HCT116 (cell line): ENCODE data around the gene RGS12. TPM values are rescaled to one million over a fixed set of nuclear protein-coding genes. Genes with fewer than 3 reads are reported as not detected.

ENCODE experiments used
- ATAC-seq: fragments of 200-7000 bp; cut with Tn5 transposase; 2 replicates; pipeline ENCODE4 v1.9.1; 2020; ENCODE audit warnings: mild to moderate bottlenecking, moderate library complexity
- BruUV-seq: library from RNA; stranded (reverse); fragments of 400-500 nt; replicated peaks from 2 replicates; lab custom pipeline; 2021; lab: Mats Ljungman, UMichigan
- CTCF ChIA-PET: fragments of 300-600 bp; sonication (Branson Sonifier 250); formaldehyde crosslinking; loops from one replicate; lab custom pipeline; 2021; ENCODE audit warnings: antibody characterized with exemption; lab: Charles Lee
- POLR2A ChIA-PET: fragments of 300-600, 350-600 bp; sonication (Branson Sonifier 250); formaldehyde crosslinking; loops from one replicate; lab custom pipeline; 2021; ENCODE audit warnings: antibody characterized with exemption; lab: Charles Lee
- RAD21 ChIA-PET, 2 experiments: fragments of 300-600 bp; sonication (Branson Sonifier 250); formaldehyde crosslinking; loops; one replicate each; lab custom pipeline; 2023; ENCODE audit warnings: low total read pairs in 2 of 2; ENCODE audit not compliant: uncharacterized antibody in 2 of 2, unreplicated experiment in 2 of 2, low non-redundant PET in 1 of 2; lab: Charles Lee
- DNase-seq: peaks from one replicate; pipeline ENCODE4 v3.0.0-alpha.2; 2010; ENCODE audit warnings: low read depth, low spot score
- H2AFZ ChIP-seq: fragments of 200-600 bp; shearing (Covaris generic), sonication (generic); 2 replicates; pipeline ENCODE4 v1.6.1; 2017; ENCODE audit warnings: low read depth, mixed run types, mixed read lengths, antibody characterized with exemption, low read length; ENCODE audit not compliant: poor library complexity, severe bottlenecking
- H3K27ac ChIP-seq: 2 replicates; pipeline ENCODE4 v1.5.1; 2012; ENCODE audit warnings: low read depth, low read length
- H3K27me3 ChIP-seq: fragments of 200-600 bp; sonication (generic); 2 replicates; pipeline ENCODE4 v1.6.1; 2016; ENCODE audit warnings: mixed run types, low read length, mixed read lengths; ENCODE audit not compliant: insufficient read depth
- H3K36me3 ChIP-seq, 2 experiments: fragments of 200-500 bp in 1 of 2; fragments of 200-600 bp in 1 of 2; sonication (Bioruptor generic) in 1 of 2; sonication (generic) in 1 of 2; 2 replicates each; pipeline versions ENCODE4 v1.5.1 to v1.6.1; 2014 to 2016; ENCODE audit warnings: low read length in 2 of 2, inconsistent platforms in 1 of 2, mixed read lengths in 1 of 2, mixed run types in 1 of 2; ENCODE audit not compliant: insufficient read depth in 2 of 2, control insufficient read depth in 1 of 2
- H3K4me1 ChIP-seq, 2 experiments: fragments of 200-600 bp in 1 of 2; sonication (generic) in 1 of 2; 2 replicates each; pipeline versions ENCODE4 v1.5.1 to v1.6.1; 2012 to 2017; ENCODE audit warnings: low read length in 2 of 2, inconsistent platforms in 1 of 2, mild to moderate bottlenecking in 1 of 2, mixed read lengths in 1 of 2, mixed run types in 1 of 2, moderate library complexity in 1 of 2; ENCODE audit not compliant: insufficient read depth in 2 of 2, control insufficient read depth in 1 of 2
- H3K4me2 ChIP-seq: fragments of 200-600 bp; sonication (generic); 2 replicates; pipeline ENCODE4 v1.6.1; 2017; ENCODE audit warnings: mixed run types, low read length, mixed read lengths
- H3K4me3 ChIP-seq, 2 experiments: fragments of 200-600 bp in 1 of 2; sonication (generic) in 1 of 2; replicated peaks in 1 of 2; 2 replicates each; pipeline ENCODE4 v1.5.1; 2011 to 2016; ENCODE audit warnings: low read length in 2 of 2, control low read depth in 1 of 2, low read depth in 1 of 2, mild to moderate bottlenecking in 1 of 2, mixed read lengths in 1 of 2, mixed run types in 1 of 2
- H3K79me2 ChIP-seq: fragments of 200-600 bp; sonication (generic); 2 replicates; pipeline ENCODE4 v1.6.1; 2017; ENCODE audit warnings: mild to moderate bottlenecking, mixed run types, low read length, moderate library complexity, mixed read lengths; ENCODE audit not compliant: insufficient read depth
- H3K9ac ChIP-seq: fragments of 200-600 bp; sonication (generic); 2 replicates; pipeline ENCODE4 v1.6.1; 2016; ENCODE audit warnings: low read length, mixed read lengths
- H3K9me2 ChIP-seq: fragments of 200-600 bp; sonication (generic), shearing (Covaris generic); 2 replicates; pipeline ENCODE4 v1.6.1; 2017; ENCODE audit warnings: mixed run types, mild to moderate bottlenecking, moderate library complexity; ENCODE audit not compliant: insufficient read depth
- H3K9me3 ChIP-seq, 2 experiments: fragments of 200-500 bp in 1 of 2; fragments of 200-600 bp in 1 of 2; sonication (Bioruptor generic) in 1 of 2; sonication (generic) in 1 of 2; 2 replicates each; pipeline ENCODE4 v1.6.1; 2014 to 2017; ENCODE audit warnings: low read length in 2 of 2, mixed read lengths in 2 of 2, inconsistent platforms in 1 of 2, low read depth in 1 of 2, mild to moderate bottlenecking in 1 of 2, mixed run types in 1 of 2, moderate library complexity in 1 of 2; ENCODE audit not compliant: control insufficient read depth in 1 of 2, insufficient read depth in 1 of 2
- H4K20me1 ChIP-seq: fragments of 200-600 bp; sonication (generic), shearing (Covaris generic); 2 replicates; pipeline ENCODE4 v1.6.1; 2017; ENCODE audit warnings: mixed run types, mild to moderate bottlenecking, moderate library complexity; ENCODE audit not compliant: insufficient read depth
- ATF3 ChIP-seq: IDR thresholded peaks from 2 replicates; pipeline ENCODE4 v1.6.1; 2012
- ELF1 ChIP-seq: IDR thresholded peaks from 2 replicates; pipeline ENCODE4 v1.6.1; 2012; ENCODE audit warnings: low read depth, borderline replicate concordance
- EZH2 ChIP-seq: fragments of 200-600 bp; sonication (generic); IDR thresholded peaks from 2 replicates; pipeline ENCODE4 v1.6.1; 2017; ENCODE audit warnings: antibody characterized with exemption, mixed run types
- FOSL1 ChIP-seq: IDR thresholded peaks from 2 replicates; pipeline ENCODE4 v1.6.1; 2012; ENCODE audit warnings: low read depth
- MAX ChIP-seq: IDR thresholded peaks from 2 replicates; pipeline ENCODE4 v1.6.1; 2012
- POLR2A ChIP-seq: IDR thresholded peaks from 2 replicates; pipeline ENCODE4 v1.7.0; 2011; ENCODE audit warnings: borderline replicate concordance; ENCODE audit not compliant: insufficient read depth, insufficient read length; ENCODE audit errors: extremely low read depth
- POLR2AphosphoS5 ChIP-seq: IDR thresholded peaks from 2 replicates; pipeline ENCODE4 v1.6.1; 2011; ENCODE audit warnings: mild to moderate bottlenecking, low read depth, low read length, moderate library complexity
- RAD21 ChIP-seq: IDR thresholded peaks from 2 replicates; pipeline ENCODE4 v1.6.1; 2012; ENCODE audit warnings: low read depth, mild to moderate bottlenecking
- REST ChIP-seq: IDR thresholded peaks from 2 replicates; pipeline ENCODE4 v1.6.1; 2012; ENCODE audit warnings: low read depth
- SRF ChIP-seq: IDR thresholded peaks from 2 replicates; pipeline ENCODE4 v1.6.1; 2012; ENCODE audit warnings: low read depth
- TCF7L2 ChIP-seq: IDR thresholded peaks from 2 replicates; pipeline ENCODE4 v1.7.0; 2011; ENCODE audit warnings: borderline replicate concordance, inconsistent platforms; ENCODE audit not compliant: insufficient read depth, insufficient read length; ENCODE audit errors: extremely low read depth
- ZNF274 ChIP-seq: fragments of 200-500 bp; sonication (Bioruptor generic); IDR thresholded peaks from 2 replicates; pipeline ENCODE4 v1.6.1; 2014; ENCODE audit warnings: mild to moderate bottlenecking, low read depth, low read length, inconsistent platforms
- intact Hi-C: fragments of 100-400 bp; cut with micrococcal nuclease; formaldehyde crosslinking; loops from 2 replicates; pipeline ENCODE4 v1.10.0; 2022
- total RNA-seq: library from RNA; stranded (reverse); gene quantifications from one replicate; pipeline ENCODE4 v1.2.1, GENCODE V29; 2021; ENCODE audit not compliant: unreplicated experiment
- TF ChIP-seq, protein P1 (sequence below): IDR thresholded peaks from 2 replicates; pipeline ENCODE4 v1.6.1; 2011; ENCODE audit warnings: mild to moderate bottlenecking, low read length, moderate library complexity; ENCODE audit not compliant: insufficient replicate concordance; ENCODE audit errors: extremely low read depth
- TF ChIP-seq, protein P2 (sequence below), 3 experiments: fragments of 200-600 bp in 1 of 3; sonication (generic) in 1 of 3; IDR thresholded peaks in 2 of 3; conservative IDR thresholded peaks in 1 of 3; 2 replicates each; pipeline ENCODE4 v1.5.1; 2012 to 2017; ENCODE audit warnings: low read depth in 2 of 3, low read length in 2 of 3, antibody characterized with exemption in 1 of 3, borderline replicate concordance in 1 of 3, control low read depth in 1 of 3, mild to moderate bottlenecking in 1 of 3, mixed read lengths in 1 of 3, mixed run types in 1 of 3, moderate library complexity in 1 of 3; ENCODE audit not compliant: insufficient read depth in 1 of 3

The RGS12 gene
- total RNA-seq, 1 experiment from 2014 or later, result 22.2 TPM

- TF ChIP-seq ZNF274, result no peak
- no peak for TF ChIP-seq FOSL1
- no peak for TF ChIP-seq SRF
- no peak for TF ChIP-seq POLR2AphosphoS5
- TF ChIP-seq EZH2, result no peak
- no peak for TF ChIP-seq MAX
- no peak for TF ChIP-seq ATF3
- TF ChIP-seq POLR2A, result no peak
- TF ChIP-seq, protein P1, sequence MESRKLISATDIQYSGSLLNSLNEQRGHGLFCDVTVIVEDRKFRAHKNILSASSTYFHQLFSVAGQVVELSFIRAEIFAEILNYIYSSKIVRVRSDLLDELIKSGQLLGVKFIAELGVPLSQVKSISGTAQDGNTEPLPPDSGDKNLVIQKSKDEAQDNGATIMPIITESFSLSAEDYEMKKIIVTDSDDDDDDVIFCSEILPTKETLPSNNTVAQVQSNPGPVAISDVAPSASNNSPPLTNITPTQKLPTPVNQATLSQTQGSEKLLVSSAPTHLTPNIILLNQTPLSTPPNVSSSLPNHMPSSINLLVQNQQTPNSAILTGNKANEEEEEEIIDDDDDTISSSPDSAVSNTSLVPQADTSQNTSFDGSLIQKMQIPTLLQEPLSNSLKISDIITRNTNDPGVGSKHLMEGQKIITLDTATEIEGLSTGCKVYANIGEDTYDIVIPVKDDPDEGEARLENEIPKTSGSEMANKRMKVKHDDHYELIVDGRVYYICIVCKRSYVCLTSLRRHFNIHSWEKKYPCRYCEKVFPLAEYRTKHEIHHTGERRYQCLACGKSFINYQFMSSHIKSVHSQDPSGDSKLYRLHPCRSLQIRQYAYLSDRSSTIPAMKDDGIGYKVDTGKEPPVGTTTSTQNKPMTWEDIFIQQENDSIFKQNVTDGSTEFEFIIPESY, result no peak
- no peak for TF ChIP-seq RAD21
- no peak for TF ChIP-seq REST
- TF ChIP-seq TCF7L2, result no peak
- no peak for TF ChIP-seq ELF1
- TF ChIP-seq, protein P2, sequence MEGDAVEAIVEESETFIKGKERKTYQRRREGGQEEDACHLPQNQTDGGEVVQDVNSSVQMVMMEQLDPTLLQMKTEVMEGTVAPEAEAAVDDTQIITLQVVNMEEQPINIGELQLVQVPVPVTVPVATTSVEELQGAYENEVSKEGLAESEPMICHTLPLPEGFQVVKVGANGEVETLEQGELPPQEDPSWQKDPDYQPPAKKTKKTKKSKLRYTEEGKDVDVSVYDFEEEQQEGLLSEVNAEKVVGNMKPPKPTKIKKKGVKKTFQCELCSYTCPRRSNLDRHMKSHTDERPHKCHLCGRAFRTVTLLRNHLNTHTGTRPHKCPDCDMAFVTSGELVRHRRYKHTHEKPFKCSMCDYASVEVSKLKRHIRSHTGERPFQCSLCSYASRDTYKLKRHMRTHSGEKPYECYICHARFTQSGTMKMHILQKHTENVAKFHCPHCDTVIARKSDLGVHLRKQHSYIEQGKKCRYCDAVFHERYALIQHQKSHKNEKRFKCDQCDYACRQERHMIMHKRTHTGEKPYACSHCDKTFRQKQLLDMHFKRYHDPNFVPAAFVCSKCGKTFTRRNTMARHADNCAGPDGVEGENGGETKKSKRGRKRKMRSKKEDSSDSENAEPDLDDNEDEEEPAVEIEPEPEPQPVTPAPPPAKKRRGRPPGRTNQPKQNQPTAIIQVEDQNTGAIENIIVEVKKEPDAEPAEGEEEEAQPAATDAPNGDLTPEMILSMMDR (IDR thresholded peaks at IDR 0.05 in 2 of 3, conservative IDR thresholded peaks at IDR 0.05 in 1 of 3; ENCODE audit: borderline replicate concordance in 1 of 3, insufficient read depth in 1 of 3, low read depth in 2 of 3, low read length in 2 of 3), result no peak
- Histone ChIP-seq H2AFZ (no peak overlapping the region), H3K9me2 (no peaks in the 10 kb centered on the region), H3K4me3 (no peak overlapping the region), H3K27ac (no peak overlapping the region), H4K20me1 (no peaks in the 10 kb centered on the region), H3K4me2 (no peak overlapping the region), H3K27me3 (no peaks in the 10 kb centered on the region), H3K9me3 (no peaks in the 10 kb centered on the region), H3K79me2 (0 out of 2 replicates have a peak, but pooled peaks cover 11% of the 10 kb centered on the region), H3K36me3 (no peaks in the 10 kb centered on the region), H3K9ac (no peak overlapping the region), H3K4me1 (peaks cover 0 to 3% of the 10 kb centered on the region in 2 experiments; a peak in 1 of 4 replicates)
- intact Hi-C loops, result no loop called here
- ATAC-seq (no peak), DNase-seq (no peak)
- ChIA-PET RAD21 (no interaction called here), POLR2A (no interaction called here), CTCF (no interaction called here)
- no TSS peak for BruUV-seq
Measured at GRCh38 chr4:3310301-3311094, 17.7 kb downstream of the RGS12 start.
